H1 (cell line): ENCODE data around the gene ZBTB20. TPM values are rescaled to one million over a fixed set of nuclear protein-coding genes. Genes with fewer than 3 reads are reported as not detected.

Source experiments
- CBX5 ChIP-seq: fragments of 300-800, 300-1000 bp; sonication (generic); IDR thresholded peaks from 2 replicates; pipeline ENCODE4 v1.7.1; 2016; ENCODE audit warnings: antibody characterized with exemption, low read length, low read depth
- NANOG ChIP-seq: IDR thresholded peaks from 2 replicates; pipeline ENCODE4 v1.6.1; 2011; ENCODE audit warnings: low read length, low read depth, mild to moderate bottlenecking, inconsistent platforms; ENCODE audit not compliant: insufficient read depth, poor library complexity, severe bottlenecking
- ZNF274 ChIP-seq: IDR thresholded peaks from 2 replicates; pipeline ENCODE4 v1.7.0; 2012; ENCODE audit warnings: low read length, borderline replicate concordance; ENCODE audit errors: extremely low read depth
- polyA plus RNA-seq, 7 experiments: library from polyadenylated mRNA; depleted of rRNA in 3 of 7; stranded (reverse) in 5 of 7; unstranded in 2 of 7; fragments of >200 nt in 5 of 7; fragments of 200-250 nt in 2 of 7; gene quantifications; 1 replicate in 5 of 7; 2 replicates in 1 of 7; 4 replicates in 1 of 7; pipeline versions ENCODE4 v1.2.1 to v1.2.3, GENCODE V29; 2011 to 2013; ENCODE audit warnings: missing spikeins in 2 of 7, mixed read lengths in 2 of 7
- total RNA-seq: library from RNA; stranded (reverse); fragmentation: NEBNext Ultra II Directional; extraction: Animal tissue kit (Norgen Biotek cat#: 25700); gene quantifications from 2 replicates; pipeline ENCODE4 v1.2.1, GENCODE V29; 2021

Gene ZBTB20
- total and polyA plus RNA-seq, 2 of the 8 experiments (the other 6 are each of a cell fraction or from before 2014, with no cell fraction given), result 0.35 to 1.3 TPM

DNA sequence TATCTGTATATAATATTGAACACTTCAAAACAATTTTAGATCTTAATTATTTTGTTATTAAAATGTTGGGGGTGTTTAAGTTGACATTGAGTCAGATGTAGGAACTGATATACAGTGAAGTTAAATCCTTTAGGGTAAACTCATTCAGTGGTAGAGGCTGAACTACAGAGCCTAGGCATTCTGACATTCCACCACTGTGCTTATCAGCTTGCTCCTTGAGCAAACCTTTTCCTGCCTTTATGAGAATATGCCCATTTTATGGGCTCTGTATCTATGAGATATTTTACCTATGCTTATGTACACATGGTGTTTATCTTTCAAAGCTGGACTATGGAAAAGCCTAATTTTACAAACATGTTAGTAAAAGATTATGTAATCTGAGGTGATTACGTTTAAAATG, 407.5 kb downstream of the ZBTB20 start (continued):
- TF ChIP-seq ZNF274, result no peak
- no peak for TF ChIP-seq CBX5
- no peak for TF ChIP-seq NANOG
